ENCODE measurements around the gene PROSER3.

PROSER3 gene
- long read RNA-seq: 0 reads

GRCh38 chr19:35757749-35758608, at the start of gene PROSER3:
TSS of gene PROSER3 (plus strand) at chr19:35758176. CDS start at chr19:35758216, 40 bp downstream.
- Histone ChIP-seq H3K27ac (replicated peaks) (peak within 1 kb of the TSS; percentile 96), H3K27me3 (ENCODE audit: insufficient read depth, poor library complexity, severe bottlenecking) (no peaks in the 10 kb centered on the region), H3K4me3 (replicated peaks; ENCODE audit: insufficient read depth, low read length) (peak within 1 kb of the TSS; percentile 88)
- TF ChIP-seq CTCF (IDR thresholded peaks at IDR 0.05; ENCODE audit: insufficient read depth, low read length): no peak
- TF ChIP-seq REST (IDR thresholded peaks at IDR 0.05; ENCODE audit: insufficient replicate concordance, low read depth): no peak
- peak; percentile 52; the same call in 1 of the 2 replicates for TF ChIP-seq GABPA (IDR thresholded peaks at IDR 0.05; ENCODE audit: low read depth)
- no peak for TF ChIP-seq SPI1 (IDR thresholded peaks at IDR 0.05; ENCODE audit: borderline replicate concordance, low read depth)
- TF ChIP-seq POLR2AphosphoS5 (IDR thresholded peaks at IDR 0.05; ENCODE audit: low read depth): peak; percentile 77
- DNase-seq (ENCODE audit: low read depth in 1 of 2, low spot score in 1 of 2): peak; percentile 99 to 100

- Histone ChIP-seq H3K4me3 (replicated peaks; ENCODE audit: insufficient read depth, low read length) (no peak overlapping the region), H3K27ac (replicated peaks) (no peak overlapping the region), H3K27me3 (ENCODE audit: insufficient read depth, poor library complexity, severe bottlenecking) (no peaks in the 10 kb centered on the region)
- TF ChIP-seq REST (IDR thresholded peaks at IDR 0.05; ENCODE audit: insufficient replicate concordance, low read depth) (no peak), CTCF (IDR thresholded peaks at IDR 0.05; ENCODE audit: insufficient read depth, low read length) (no peak), POLR2AphosphoS5 (IDR thresholded peaks at IDR 0.05; ENCODE audit: low read depth) (no peak), GABPA (IDR thresholded peaks at IDR 0.05; ENCODE audit: low read depth) (no peak), SPI1 (IDR thresholded peaks at IDR 0.05; ENCODE audit: borderline replicate concordance, low read depth) (no peak)
- no peak for DNase-seq (ENCODE audit: low read depth in 1 of 2, low spot score in 1 of 2)
These were observed 49.6 kb upstream of the PROSER3 start for GRCh38 chr19:35708391-35708790.

GRCh38 chr19:35710784-35711723, 46.9 kb upstream of the PROSER3 start:
- DNase-seq (ENCODE audit: low read depth in 1 of 2, low spot score in 1 of 2): no peak

More at GRCh38 chr19:35710784-35711723, 46.9 kb upstream of the PROSER3 start:
- Histone ChIP-seq H3K27me3 (ENCODE audit: insufficient read depth, poor library complexity, severe bottlenecking) (no peaks in the 10 kb centered on the region), H3K27ac (replicated peaks) (no peak overlapping the region), H3K4me3 (replicated peaks; ENCODE audit: insufficient read depth, low read length) (no peak overlapping the region)
- TF ChIP-seq SPI1 (IDR thresholded peaks at IDR 0.05; ENCODE audit: borderline replicate concordance, low read depth): no peak
- TF ChIP-seq POLR2AphosphoS5 (IDR thresholded peaks at IDR 0.05; ENCODE audit: low read depth): no peak
- TF ChIP-seq REST (IDR thresholded peaks at IDR 0.05; ENCODE audit: insufficient replicate concordance, low read depth): no peak
- TF ChIP-seq CTCF (IDR thresholded peaks at IDR 0.05; ENCODE audit: insufficient read depth, low read length): no peak
- no peak for TF ChIP-seq GABPA (IDR thresholded peaks at IDR 0.05; ENCODE audit: low read depth)
